ENCODE results near the gene SMAD7.

GRCh38 chr18:48901145-48902022 is 49.4 kb downstream of the SMAD7 start:
- TF ChIP-seq, protein P1, sequence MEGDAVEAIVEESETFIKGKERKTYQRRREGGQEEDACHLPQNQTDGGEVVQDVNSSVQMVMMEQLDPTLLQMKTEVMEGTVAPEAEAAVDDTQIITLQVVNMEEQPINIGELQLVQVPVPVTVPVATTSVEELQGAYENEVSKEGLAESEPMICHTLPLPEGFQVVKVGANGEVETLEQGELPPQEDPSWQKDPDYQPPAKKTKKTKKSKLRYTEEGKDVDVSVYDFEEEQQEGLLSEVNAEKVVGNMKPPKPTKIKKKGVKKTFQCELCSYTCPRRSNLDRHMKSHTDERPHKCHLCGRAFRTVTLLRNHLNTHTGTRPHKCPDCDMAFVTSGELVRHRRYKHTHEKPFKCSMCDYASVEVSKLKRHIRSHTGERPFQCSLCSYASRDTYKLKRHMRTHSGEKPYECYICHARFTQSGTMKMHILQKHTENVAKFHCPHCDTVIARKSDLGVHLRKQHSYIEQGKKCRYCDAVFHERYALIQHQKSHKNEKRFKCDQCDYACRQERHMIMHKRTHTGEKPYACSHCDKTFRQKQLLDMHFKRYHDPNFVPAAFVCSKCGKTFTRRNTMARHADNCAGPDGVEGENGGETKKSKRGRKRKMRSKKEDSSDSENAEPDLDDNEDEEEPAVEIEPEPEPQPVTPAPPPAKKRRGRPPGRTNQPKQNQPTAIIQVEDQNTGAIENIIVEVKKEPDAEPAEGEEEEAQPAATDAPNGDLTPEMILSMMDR (IDR thresholded peaks at IDR 0.05), result no peak
- no peak for TF ChIP-seq ZFX (IDR thresholded peaks at IDR 0.05; ENCODE audit: borderline replicate concordance)
